HepG2 (cell line): ENCODE results near the gene CISD3. TPM values are rescaled to one million over a fixed set of nuclear protein-coding genes. Genes with fewer than 3 reads are reported as not detected.

Experiments used
- ATAC-seq: fragments of 200-7000 bp; cut with Tn5 transposase; 3 replicates; pipeline ENCODE4 v1.9.1; 2020; ENCODE audit warnings: mild to moderate bottlenecking, moderate library complexity
- BruUV-seq: library from RNA; stranded (reverse); fragments of 400-500 nt; replicated peaks from 2 replicates; lab custom pipeline; 2021; lab: Mats Ljungman, UMichigan
- CTCF ChIA-PET: fragments of 300-600 bp; formaldehyde crosslinking; extraction: SDS; loops from one replicate; lab custom pipeline; 2021; ENCODE audit warnings: low total read pairs, inconsistent platforms, low intra/inter-chr PET ratio; lab: Yijun Ruan, JAX
- POLR2A ChIA-PET: fragments of 350-600 bp; sonication (Branson Sonifier 250); formaldehyde crosslinking; loops from one replicate; lab custom pipeline; 2020; ENCODE audit warnings: antibody characterized with exemption, inconsistent platforms; lab: Yijun Ruan, JAX
- DNase-seq: peaks from one replicate; pipeline ENCODE4 v3.0.0-alpha.2; 2015; ENCODE audit warnings: low spot score
- FAIRE-seq: peaks from 3 replicates; lab custom pipeline; 2011; peaks lifted over from hg19 to GRCh38; lab: Jason Lieb, UNC
- H2AFZ ChIP-seq: one replicate; pipeline ENCODE4 v1.6.1; 2011; ENCODE audit warnings: low read length, inconsistent platforms
- H3K27ac ChIP-seq: fragments of 300-600 bp; 3 replicates; pipeline ENCODE4 v1.8.0; 2011; ENCODE audit warnings: mixed run types, mild to moderate bottlenecking, mixed read lengths, low read length, inconsistent platforms; ENCODE audit not compliant: insufficient read depth; ENCODE audit errors: extremely low read length
- H3K27me3 ChIP-seq, 2 experiments: fragments of 200-600 bp in 1 of 2; 2 replicates in 1 of 2; 3 replicates in 1 of 2; pipeline versions ENCODE4 v1.6.0 to v1.8.0; 2011; ENCODE audit warnings: low read length in 2 of 2, mild to moderate bottlenecking in 2 of 2, moderate library complexity in 2 of 2, inconsistent platforms in 1 of 2; ENCODE audit not compliant: insufficient read depth in 2 of 2, control insufficient read depth in 1 of 2
- H3K36me3 ChIP-seq, 2 experiments: fragments of 200-600 bp in 1 of 2; replicated peaks in 1 of 2; 2 replicates in 1 of 2; 3 replicates in 1 of 2; pipeline versions ENCODE4 v1.5.1 to v1.8.0; 2011; ENCODE audit warnings: low read length in 2 of 2, inconsistent platforms in 1 of 2; ENCODE audit not compliant: insufficient read depth in 2 of 2, control insufficient read depth in 1 of 2
- H3K4me1 ChIP-seq: 2 replicates; pipeline ENCODE4 v1.5.1; 2012; ENCODE audit warnings: low read length, inconsistent platforms; ENCODE audit not compliant: insufficient read depth
- H3K4me2 ChIP-seq: 2 replicates; pipeline ENCODE4 v1.6.0; 2011; ENCODE audit warnings: low read depth, low read length, inconsistent platforms
- H3K4me3 ChIP-seq, 3 experiments: fragments of 200-600 bp in 1 of 3; sonication (generic), shearing (Covaris generic) in 1 of 3; replicated peaks in 1 of 3; 2 replicates each; pipeline ENCODE4 v1.5.1; 2011 to 2016; ENCODE audit warnings: low read length in 3 of 3, inconsistent platforms in 2 of 3, low read depth in 2 of 3, mild to moderate bottlenecking in 2 of 3, control low read depth in 1 of 3, mixed read lengths in 1 of 3; ENCODE audit not compliant: insufficient read depth in 1 of 3
- H3K79me2 ChIP-seq: one replicate; pipeline ENCODE4 v1.6.1; 2011; ENCODE audit warnings: low read length, inconsistent platforms; ENCODE audit not compliant: insufficient read depth
- H3K9ac ChIP-seq: 2 replicates; pipeline ENCODE4 v1.6.0; 2011; ENCODE audit warnings: mild to moderate bottlenecking, low read depth, low read length, inconsistent platforms; ENCODE audit not compliant: insufficient read depth
- H3K9me3 ChIP-seq: 2 replicates; pipeline ENCODE4 v1.5.1; 2012; ENCODE audit warnings: mild to moderate bottlenecking, low read length
- H4K20me1 ChIP-seq: 2 replicates; pipeline ENCODE4 v1.6.0; 2011; ENCODE audit warnings: inconsistent platforms, mild to moderate bottlenecking, low read length, moderate library complexity; ENCODE audit not compliant: insufficient read depth
- CEBPB ChIP-seq: IDR thresholded peaks from 2 replicates; pipeline ENCODE4 v1.6.1; 2011; ENCODE audit warnings: low read depth, low read length, improper control_type of control experiment, borderline replicate concordance
- KLF11 ChIP-seq: IDR thresholded peaks from 2 replicates; pipeline ENCODE4 v1.6.1; 2016; ENCODE audit warnings: missing compliant biosample characterization
- MED13 ChIP-seq: sonication (generic); formaldehyde crosslinking; IDR thresholded peaks from 2 replicates; pipeline ENCODE4 v1.5.0; 2020; ENCODE audit warnings: missing genetic modification reagents
- MTA3 ChIP-seq: sonication (generic); formaldehyde crosslinking; IDR thresholded peaks from 2 replicates; pipeline ENCODE4 v1.4.0; 2020; ENCODE audit warnings: missing genetic modification reagents
- RAD21 ChIP-seq: fragments of 450-650 bp; formaldehyde crosslinking; IDR thresholded peaks from 2 replicates; pipeline ENCODE4 v1.5.0; 2020; ENCODE audit warnings: mild to moderate bottlenecking
- XRCC5 ChIP-seq: fragments of 200-400 bp; formaldehyde crosslinking; optimal IDR thresholded peaks from 2 replicates; pipeline ENCODE3; 2017; ENCODE audit warnings: mild to moderate bottlenecking, low read length
- ZBTB42 ChIP-seq: sonication (generic); formaldehyde crosslinking; IDR thresholded peaks from 2 replicates; pipeline ENCODE4 v1.5.0; 2020; ENCODE audit warnings: mild to moderate bottlenecking, missing genetic modification reagents
- ZMAT3 ChIP-seq: sonication (generic); formaldehyde crosslinking; conservative IDR thresholded peaks from 2 replicates; pipeline ENCODE4 v1.7.0; 2021; ENCODE audit warnings: missing genetic modification reagents
- ZNF331 ChIP-seq: sonication (generic); formaldehyde crosslinking; IDR thresholded peaks from 2 replicates; pipeline ENCODE4 v1.4.0; 2020; ENCODE audit warnings: missing genetic modification reagents
- ZNF337 ChIP-seq: sonication (generic); formaldehyde crosslinking; IDR thresholded peaks from 2 replicates; pipeline ENCODE4 v1.5.1; 2020; ENCODE audit warnings: missing genetic modification reagents, low read depth, mild to moderate bottlenecking, borderline replicate concordance
- ZNF615 ChIP-seq: sonication (generic); formaldehyde crosslinking; IDR thresholded peaks from 2 replicates; pipeline ENCODE4 v1.5.0; 2020; ENCODE audit warnings: mild to moderate bottlenecking, missing genetic modification reagents, borderline replicate concordance
- ZNF781 ChIP-seq: sonication (generic); formaldehyde crosslinking; IDR thresholded peaks from 2 replicates; pipeline ENCODE4 v1.5.1; 2020; ENCODE audit warnings: borderline replicate concordance, mild to moderate bottlenecking, missing genetic modification reagents; ENCODE audit errors: not compliant biosample characterization
- ZNF788 ChIP-seq: sonication (generic); formaldehyde crosslinking; IDR thresholded peaks from 2 replicates; pipeline ENCODE4 v1.5.0; 2020; ENCODE audit warnings: mild to moderate bottlenecking, missing genetic modification reagents, borderline replicate concordance
- ZNF850 ChIP-seq: sonication (generic); formaldehyde crosslinking; conservative IDR thresholded peaks from 2 replicates; pipeline ENCODE4 v1.9.0; 2021; ENCODE audit warnings: mild to moderate bottlenecking, missing genetic modification reagents
- WGBS: methylation state at CpG from one replicate; pipeline ENCODE4 v1.1.6; 2017; ENCODE audit warnings: low lambda C conversion rate; 5-methylcytosine and 5-hydroxymethylcytosine counted together
- in situ Hi-C: cut with HindIII; loops from 2 replicates; pipeline ENCODE4 v1.10.0; 2017; ENCODE audit warnings: low pct_unique_long_range_greater_than_20kb; ENCODE audit not compliant: extremely low pct_ligation_motif_present
- intact Hi-C: fragments of 100-400 bp; cut with micrococcal nuclease; formaldehyde crosslinking; loops from one replicate; pipeline ENCODE4 v1.10.0; 2022; ENCODE audit not compliant: unreplicated experiment
- polyA plus RNA-seq, 8 experiments: library from polyadenylated mRNA; depleted of rRNA in 3 of 8; stranded (reverse) in 7 of 8; unstranded in 1 of 8; fragments of >200 nt; fragmentation: Illumina TruSeq in 4 of 8; extraction: Trizol in 4 of 8; gene quantifications; 2 replicates each; pipeline versions ENCODE4 v1.2.1 to v1.2.3, GENCODE V29; 2011 to 2016; ENCODE audit warnings: low read depth in 4 of 8, missing spikeins in 1 of 8, mixed read lengths in 1 of 8; ENCODE audit not compliant: insufficient read depth in 1 of 8
- total RNA-seq, 5 experiments: library from RNA; depleted of rRNA; stranded (reverse); fragments of >200 nt; fragmentation: Illumina TruSeq; extraction: Trizol; gene quantifications; 2 replicates each; pipeline ENCODE4 v1.2.3, GENCODE V29; 2016; ENCODE audit warnings: low read depth in 1 of 5
- TF ChIP-seq, protein P1 (sequence below): IDR thresholded peaks from 2 replicates; pipeline ENCODE4 v1.6.1; 2012; ENCODE audit warnings: inconsistent platforms
- TF ChIP-seq, protein P2 (sequence below): sonication (generic); formaldehyde crosslinking; IDR thresholded peaks from 2 replicates; pipeline ENCODE4 v1.9.0; 2022; ENCODE audit warnings: missing genetic modification reagents, mild to moderate bottlenecking, borderline replicate concordance
- TF ChIP-seq, protein P3 (sequence below): sonication (generic); formaldehyde crosslinking; IDR thresholded peaks from 2 replicates; pipeline ENCODE4 v1.5.1; 2020; ENCODE audit warnings: mild to moderate bottlenecking, missing genetic modification reagents

The CISD3 gene
- total and polyA plus RNA-seq, 2 of the 13 experiments (the other 11 are each of a cell fraction or from before 2014, with no cell fraction given) = 30.0 to 34.1 TPM

DNA sequence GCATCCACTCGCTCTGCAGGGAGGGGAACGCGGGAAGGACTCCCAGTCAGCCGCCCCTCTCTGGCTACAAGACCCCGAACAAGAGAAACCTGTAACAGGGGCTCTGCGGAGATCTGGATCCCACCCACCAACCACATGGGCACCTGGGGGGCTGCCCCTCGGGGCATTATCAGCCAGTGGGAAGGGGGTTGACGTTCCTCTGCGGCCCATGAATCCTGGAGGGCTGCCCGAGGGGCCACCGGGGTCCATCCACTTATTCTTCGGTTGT, 19.8 kb downstream of the CISD3 start (continued):
- TF ChIP-seq XRCC5 = no peak
- TF ChIP-seq KLF11 = no peak

DNA sequence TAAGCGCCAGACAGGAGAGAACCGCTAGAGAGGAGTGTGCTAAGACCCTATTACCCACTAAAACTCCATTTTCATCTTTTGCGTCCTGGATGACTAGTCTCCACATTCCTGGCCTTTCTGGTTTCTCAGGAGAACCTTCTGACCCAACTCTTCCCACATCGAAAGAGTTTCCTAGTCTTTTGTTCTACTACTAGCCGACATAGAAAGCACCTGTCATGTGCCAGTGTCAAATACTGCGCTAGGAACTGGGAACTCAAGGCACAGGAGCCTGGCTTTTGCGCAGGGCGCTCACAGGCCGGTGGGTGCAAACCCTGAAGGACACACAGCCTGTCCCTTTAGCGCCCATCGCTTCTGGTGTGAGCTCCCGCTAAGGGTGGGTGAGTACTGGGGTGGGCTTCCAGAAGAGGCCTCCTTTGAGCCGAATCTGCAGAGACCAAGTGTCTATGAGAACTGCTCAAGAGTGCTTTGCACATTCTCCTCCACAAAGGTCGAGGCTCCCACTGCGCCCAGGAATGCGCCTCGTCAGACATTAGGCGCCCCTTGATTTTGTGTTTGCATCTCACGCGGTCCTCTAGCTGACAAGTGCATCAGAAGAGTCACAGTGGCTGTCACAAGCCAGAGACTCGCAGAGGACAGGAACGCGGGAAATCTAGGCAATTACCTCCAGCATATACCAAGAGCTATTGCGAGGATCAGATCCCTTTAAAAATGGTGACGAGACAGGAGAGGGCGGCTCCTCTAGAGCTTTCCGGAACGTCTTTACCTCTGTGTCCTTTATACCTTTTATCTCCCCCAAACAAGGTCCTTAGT, 20.4 kb downstream of the CISD3 start:
- FAIRE-seq (no peak), DNase-seq (peak; percentile 50), ATAC-seq (no peak)
- 1% methylated on average over 27 of the region's 28 CpGs for WGBS
- peak overlapping the region; percentile 68 for H3K27ac ChIP-seq
- H3K4me3 ChIP-seq = peak overlapping the region; percentile 82 to 93 (median 84)
- H3K9me3 ChIP-seq = no peaks in the 10 kb centered on the region
- in situ Hi-C loops = loop anchor here (25.0 kb wide), 1 partner anchor 412 kb away; the partner anchor contains the start of genes ARL5C and PLXDC1
- peaks cover 45% of the 10 kb centered on the region for H3K4me1 ChIP-seq
- intact Hi-C loops = loop anchor here (5.0 kb wide), 2 partner anchors 117 to 1357 kb away; no protein-coding TSS in a partner anchor
- H3K79me2 ChIP-seq = peaks cover 38% of the 10 kb centered on the region
- BruUV-seq = no TSS peak
- peak overlapping the region; percentile 68 for H3K9ac ChIP-seq
- CTCF ChIA-PET = no interaction called here
- H4K20me1 ChIP-seq = no peaks in the 10 kb centered on the region
- H3K27me3 ChIP-seq = no peaks in the 10 kb centered on the region; a peak in 1 of 5 replicates
- peaks cover 0 to 8% of the 10 kb centered on the region in 2 experiments; a peak in 1 of 5 replicates for H3K36me3 ChIP-seq
- POLR2A ChIA-PET = interaction anchor here (0.7 to 4.4 kb wide), 10 partner anchors 14 to 120 kb away, joined by 3 to 57 read pairs (median 4); partner anchors contain the start of genes CISD3, LASP1 and MLLT6
- peak overlapping the region; percentile 57 for H2AFZ ChIP-seq
- peak overlapping the region; percentile 91 for H3K4me2 ChIP-seq
- TF ChIP-seq, protein P1, sequence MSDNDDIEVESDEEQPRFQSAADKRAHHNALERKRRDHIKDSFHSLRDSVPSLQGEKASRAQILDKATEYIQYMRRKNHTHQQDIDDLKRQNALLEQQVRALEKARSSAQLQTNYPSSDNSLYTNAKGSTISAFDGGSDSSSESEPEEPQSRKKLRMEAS = peak; percentile 21; the same call in 1 of the 2 replicates
- TF ChIP-seq ZNF615 (CRISPR knock-in tag) (0 out of 2 replicates have a peak, but pooled peaks have one; percentile 17), ZBTB42 (CRISPR knock-in tag) (0 out of 2 replicates have a peak, but pooled peaks have one; percentile 2), ZNF788 (peak; percentile 28; the same call in 1 of the 2 replicates), RAD21 (CRISPR knock-in tag) (no peak), ZMAT3 (CRISPR knock-in tag) (no peak), MTA3 (CRISPR knock-in tag) (no peak), ZNF781 (CRISPR knock-in tag) (peak; percentile 44), MED13 (CRISPR knock-in tag) (no peak), ZNF331 (CRISPR knock-in tag) (0 out of 2 replicates have a peak, but pooled peaks have one; percentile 26), CEBPB (no peak), ZNF337 (CRISPR knock-in tag) (no peak), ZNF850 (CRISPR knock-in tag) (0 out of 2 replicates have a peak, but pooled peaks have one; percentile 2)
- TF ChIP-seq, protein P2, sequence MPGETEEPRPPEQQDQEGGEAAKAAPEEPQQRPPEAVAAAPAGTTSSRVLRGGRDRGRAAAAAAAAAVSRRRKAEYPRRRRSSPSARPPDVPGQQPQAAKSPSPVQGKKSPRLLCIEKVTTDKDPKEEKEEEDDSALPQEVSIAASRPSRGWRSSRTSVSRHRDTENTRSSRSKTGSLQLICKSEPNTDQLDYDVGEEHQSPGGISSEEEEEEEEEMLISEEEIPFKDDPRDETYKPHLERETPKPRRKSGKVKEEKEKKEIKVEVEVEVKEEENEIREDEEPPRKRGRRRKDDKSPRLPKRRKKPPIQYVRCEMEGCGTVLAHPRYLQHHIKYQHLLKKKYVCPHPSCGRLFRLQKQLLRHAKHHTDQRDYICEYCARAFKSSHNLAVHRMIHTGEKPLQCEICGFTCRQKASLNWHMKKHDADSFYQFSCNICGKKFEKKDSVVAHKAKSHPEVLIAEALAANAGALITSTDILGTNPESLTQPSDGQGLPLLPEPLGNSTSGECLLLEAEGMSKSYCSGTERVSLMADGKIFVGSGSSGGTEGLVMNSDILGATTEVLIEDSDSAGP (CRISPR knock-in tag) = peak; percentile 89
- TF ChIP-seq, protein P3, sequence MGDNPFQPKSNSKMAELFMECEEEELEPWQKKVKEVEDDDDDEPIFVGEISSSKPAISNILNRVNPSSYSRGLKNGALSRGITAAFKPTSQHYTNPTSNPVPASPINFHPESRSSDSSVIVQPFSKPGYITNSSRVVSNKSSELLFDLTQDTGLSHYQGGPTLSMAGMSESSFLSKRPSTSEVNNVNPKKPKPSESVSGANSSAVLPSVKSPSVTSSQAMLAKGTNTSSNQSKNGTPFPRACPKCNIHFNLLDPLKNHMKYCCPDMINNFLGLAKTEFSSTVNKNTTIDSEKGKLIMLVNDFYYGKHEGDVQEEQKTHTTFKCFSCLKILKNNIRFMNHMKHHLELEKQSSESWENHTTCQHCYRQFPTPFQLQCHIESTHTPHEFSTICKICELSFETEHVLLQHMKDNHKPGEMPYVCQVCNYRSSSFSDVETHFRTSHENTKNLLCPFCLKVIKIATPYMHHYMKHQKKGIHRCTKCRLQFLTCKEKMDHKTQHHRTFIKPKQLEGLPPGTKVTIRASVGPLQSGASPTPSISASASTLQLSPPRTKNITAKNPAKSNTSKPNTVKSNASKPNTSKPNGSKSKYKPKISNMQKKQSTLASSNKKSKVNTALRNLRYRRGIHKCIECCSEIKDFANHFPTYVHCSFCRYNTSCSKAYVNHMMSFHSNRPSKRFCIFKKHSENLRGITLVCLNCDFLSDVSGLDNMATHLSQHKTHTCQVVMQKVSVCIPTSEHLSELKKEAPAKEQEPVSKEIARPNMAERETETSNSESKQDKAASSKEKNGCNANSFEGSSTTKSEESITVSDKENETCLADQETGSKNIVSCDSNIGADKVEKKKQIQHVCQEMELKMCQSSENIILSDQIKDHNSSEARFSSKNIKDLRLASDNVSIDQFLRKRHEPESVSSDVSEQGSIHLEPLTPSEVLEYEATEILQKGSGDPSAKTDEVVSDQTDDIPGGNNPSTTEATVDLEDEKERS = 0 out of 2 replicates have a peak, but pooled peaks have one; percentile 40
